Natural killer cell (primary cell): Measurements from ENCODE around the gene TPH2. TPM values are rescaled to one million over a fixed set of nuclear protein-coding genes. Genes with fewer than 3 reads are reported as not detected.

ENCODE experiments used
- ATAC-seq, 3 donors: fragments of 150-1000 bp in 2 of 3; fragments of 200-7000 bp in 1 of 3; cut with Tn5 transposase; 1 replicate in 1 of 3; 2 replicates in 2 of 3; pipeline ENCODE4 v1.10.0; 2021; ENCODE audit warnings: mild to moderate bottlenecking in 2 of 3, moderate library complexity in 2 of 3
- DNase-seq, 2 donors: peaks; one replicate each; pipeline versions ENCODE4 v3.0.0 to v3.0.0-alpha.2; 2013 to 2021; ENCODE audit warnings: mixed read lengths in 1 of 2
- H3K27ac ChIP-seq: one replicate; pipeline ENCODE4 v1.5.1; 2013; ENCODE audit warnings: mild to moderate bottlenecking, low read length
- H3K27me3 ChIP-seq: one replicate; pipeline ENCODE4 v1.6.1; 2013; ENCODE audit warnings: low read length; ENCODE audit not compliant: control insufficient read depth, insufficient read depth
- H3K36me3 ChIP-seq: one replicate; pipeline ENCODE4 v1.6.1; 2013; ENCODE audit warnings: low read length; ENCODE audit not compliant: control insufficient read depth, insufficient read depth
- H3K4me1 ChIP-seq: one replicate; pipeline ENCODE4 v1.6.1; 2013; ENCODE audit warnings: low read length; ENCODE audit not compliant: control insufficient read depth, insufficient read depth
- H3K4me3 ChIP-seq: one replicate; pipeline ENCODE4 v1.5.1; 2013; ENCODE audit warnings: low read length
- H3K9me3 ChIP-seq: one replicate; pipeline ENCODE4 v1.6.1; 2013; ENCODE audit warnings: low read length; ENCODE audit not compliant: control insufficient read depth, insufficient read depth
- H3K27ac Mint-ChIP-seq, 2 donors: one replicate each; pipeline ENCODE4 v1.8.0; 2022; ENCODE audit warnings: mild to moderate bottlenecking in 2 of 2, mixed read lengths in 2 of 2, moderate library complexity in 1 of 2
- H3K27me3 Mint-ChIP-seq, 2 donors: one replicate each; pipeline ENCODE4 v1.8.0; 2022; ENCODE audit warnings: low read depth in 2 of 2, mixed read lengths in 2 of 2
- H3K36me3 Mint-ChIP-seq: one replicate; pipeline ENCODE4 v1.8.0; 2022; ENCODE audit warnings: mixed read lengths
- H3K4me1 Mint-ChIP-seq, 2 donors: one replicate each; pipeline ENCODE4 v1.8.0; 2022; ENCODE audit warnings: mixed read lengths in 2 of 2
- H3K4me3 Mint-ChIP-seq: one replicate; pipeline ENCODE4 v1.8.0; 2022; ENCODE audit warnings: mild to moderate bottlenecking, moderate library complexity, mixed read lengths
- H3K9me3 Mint-ChIP-seq, 2 donors: one replicate each; pipeline ENCODE4 v1.8.0; 2022; ENCODE audit warnings: mixed read lengths in 2 of 2
- CTCF ChIP-seq: fragments of 200-600 bp; IDR thresholded peaks from one replicate; pipeline ENCODE4 v1.8.0; 2022; ENCODE audit warnings: antibody characterized with exemption
- WGBS: methylation state at CpG from one replicate; pipeline ENCODE4 v1.1.7; 2013; ENCODE audit warnings: missing lambda C conversion rate; ENCODE audit not compliant: insufficient coverage; 5-methylcytosine and 5-hydroxymethylcytosine counted together
- intact Hi-C: fragments of 100-400 bp; cut with micrococcal nuclease; formaldehyde crosslinking; loops from one replicate; pipeline ENCODE4 v1.14.2; 2022
- total RNA-seq, 4 donors: library from RNA; stranded (reverse); fragments of 120-200 nt in 1 of 4; gene quantifications; one replicate each; pipeline versions ENCODE4 v1.2.3 to v1.2.4, GENCODE V29; 2013 to 2022

Gene TPH2
- total RNA-seq, 3 donors from 2014 or later (not counting 1 experiment from before 2014, with no cell fraction given), result not detected

GRCh38 chr12:72057330-72057914 is 118.8 kb downstream of the TPH2 start:
- TF ChIP-seq CTCF, result no peak
- H3K9me3 ChIP-seq, result no peaks in the 10 kb centered on the region
- H3K4me3 ChIP-seq, result no peak overlapping the region
- H3K36me3 Mint-ChIP-seq, result no peaks in the 10 kb centered on the region
- no peaks in the 10 kb centered on the region for H3K27me3 ChIP-seq
- no peak overlapping the region for H3K4me3 Mint-ChIP-seq
- ATAC-seq (no peak), DNase-seq (no peak)
- no peaks in the 10 kb centered on the region for H3K4me1 ChIP-seq
- intact Hi-C loops, result no loop called here
- H3K27me3 Mint-ChIP-seq, result peaks cover 0 to 4% of the 10 kb centered on the region in 2 donors
- H3K9me3 Mint-ChIP-seq, result peaks cover 10% of the 10 kb centered on the region in 2 donors
- WGBS, result 63% methylated on average over 5 of the region's 5 CpGs
- no peak overlapping the region for H3K27ac ChIP-seq
- no peak overlapping the region for H3K27ac Mint-ChIP-seq
- no peaks in the 10 kb centered on the region for H3K4me1 Mint-ChIP-seq
- no peaks in the 10 kb centered on the region for H3K36me3 ChIP-seq

DNA sequence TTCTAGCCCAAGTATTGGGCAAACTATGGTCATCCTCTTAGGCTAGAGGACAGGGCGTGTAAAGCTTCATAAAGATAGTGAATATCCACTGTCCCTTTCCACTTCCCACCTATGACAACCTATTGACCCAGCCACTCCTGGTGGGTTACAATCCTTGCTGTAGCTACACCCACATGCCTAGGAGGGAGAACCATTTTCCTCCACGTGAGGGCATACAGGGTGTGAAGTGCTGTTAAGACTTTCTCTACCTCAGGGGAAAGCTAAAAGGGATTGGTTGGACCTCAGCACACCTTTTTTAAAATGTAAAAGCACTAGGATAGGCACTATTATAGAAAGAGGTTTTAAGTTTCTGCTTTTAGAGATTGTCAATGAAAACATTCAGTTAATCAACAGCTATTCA is 124.4 kb downstream of the TPH2 start:
- DNase-seq (no peak), ATAC-seq (no peak)
- Mint-ChIP-seq H3K27ac (no peak overlapping the region), H3K27me3 (peaks cover 0 to 2% of the 10 kb centered on the region in 2 donors), H3K9me3 (peaks cover 11 to 12% of the 10 kb centered on the region in 2 donors), H3K4me1 (no peaks in the 10 kb centered on the region), H3K36me3 (no peaks in the 10 kb centered on the region), H3K4me3 (no peak overlapping the region)
- intact Hi-C loops, result no loop called here
- Histone ChIP-seq H3K4me1 (no peaks in the 10 kb centered on the region), H3K4me3 (no peak overlapping the region), H3K36me3 (no peaks in the 10 kb centered on the region), H3K9me3 (no peaks in the 10 kb centered on the region), H3K27ac (no peak overlapping the region), H3K27me3 (no peaks in the 10 kb centered on the region)
- WGBS, result 66% methylated on average over 2 of the region's 2 CpGs
- TF ChIP-seq CTCF, result no peak

- no peaks in the 10 kb centered on the region for H3K27me3 Mint-ChIP-seq
- H3K9me3 ChIP-seq, result peaks cover 3% of the 10 kb centered on the region
- H3K27ac Mint-ChIP-seq, result no peak overlapping the region
- H3K4me1 Mint-ChIP-seq, result no peaks in the 10 kb centered on the region
- no peaks in the 10 kb centered on the region for H3K4me1 ChIP-seq
- no peaks in the 10 kb centered on the region for H3K27me3 ChIP-seq
- H3K9me3 Mint-ChIP-seq, result peaks cover 6 to 9% of the 10 kb centered on the region in 2 donors
- no peak for TF ChIP-seq CTCF
- DNase-seq, result no peak
- no peak overlapping the region for H3K4me3 ChIP-seq
- no peaks in the 10 kb centered on the region for H3K36me3 ChIP-seq
- H3K27ac ChIP-seq, result no peak overlapping the region
- WGBS, result 75% methylated on average over 2 of the region's 2 CpGs
- ATAC-seq, result no peak
- intact Hi-C loops, result no loop called here
- no peaks in the 10 kb centered on the region for H3K36me3 Mint-ChIP-seq
- H3K4me3 Mint-ChIP-seq, result no peak overlapping the region
These were observed 132.4 kb downstream of the TPH2 start for GRCh38 chr12:72071030-72071429.

DNA sequence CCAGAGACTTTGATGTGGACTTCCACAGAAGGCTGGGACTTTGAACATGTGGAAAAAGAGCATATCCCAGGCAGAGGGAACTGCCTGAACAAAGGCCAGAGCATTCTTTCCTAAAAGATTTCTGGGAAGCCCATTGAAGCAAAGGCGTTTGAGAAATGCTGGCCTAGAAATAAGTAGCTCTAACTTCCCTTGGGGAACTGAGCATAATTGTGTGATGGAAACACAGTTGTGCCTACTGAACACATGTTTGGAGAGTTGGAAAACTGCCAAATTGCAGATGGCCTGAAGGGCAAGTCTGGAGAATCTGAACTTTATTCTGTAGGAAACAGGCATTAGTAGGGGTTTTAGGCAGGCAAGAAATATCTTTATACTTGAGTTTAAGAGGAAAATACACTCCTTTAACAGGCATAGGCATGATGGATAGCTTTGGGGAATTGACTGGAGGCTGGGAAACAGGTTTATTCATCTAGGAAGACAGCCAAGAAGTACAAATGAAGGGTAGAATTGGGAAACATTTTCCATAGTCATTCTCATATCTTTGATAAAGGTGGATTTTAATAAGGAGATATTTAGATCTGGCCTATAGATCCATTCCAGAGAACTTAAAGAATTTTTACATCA is 134.1 kb downstream of the TPH2 start:
- no peak for ATAC-seq
- no peaks in the 10 kb centered on the region for H3K36me3 Mint-ChIP-seq
- no peak overlapping the region for H3K27ac Mint-ChIP-seq
- Histone ChIP-seq H3K27ac (no peak overlapping the region), H3K27me3 (no peaks in the 10 kb centered on the region), H3K9me3 (peaks cover 3% of the 10 kb centered on the region), H3K4me1 (no peaks in the 10 kb centered on the region), H3K36me3 (no peaks in the 10 kb centered on the region), H3K4me3 (no peak overlapping the region)
- H3K4me1 Mint-ChIP-seq, result no peaks in the 10 kb centered on the region
- intact Hi-C loops, result no loop called here
- H3K4me3 Mint-ChIP-seq, result no peak overlapping the region
- no peak for DNase-seq
- H3K9me3 Mint-ChIP-seq, result peaks cover 6 to 9% of the 10 kb centered on the region in 2 donors
- TF ChIP-seq CTCF, result no peak
- 65% methylated on average over 1 of the region's 1 CpG for WGBS
- no peaks in the 10 kb centered on the region for H3K27me3 Mint-ChIP-seq
